ENCODE measurements around the gene SLC25A22. TPM values are rescaled to one million over a fixed set of nuclear protein-coding genes. Genes with fewer than 3 reads are reported as not detected.

SLC25A22 gene
- total and polyA plus RNA-seq, 9 of the 15 experiments (the other 6 are each of a cell fraction or from before 2014, with no cell fraction given), result 0.41 to 55.4 (median 11.4) TPM

GRCh38 chr11:761526-762108 lies 36.5 kb downstream of the SLC25A22 start:
- POLR2A ChIA-PET, result interaction anchor here (0.6 to 10.4 kb wide), 9 partner anchors 9 to 213 kb away, joined by 3 to 88 read pairs (median 4); partner anchors contain the start of genes DEAF1, TALDO1 and TMEM80
- Histone ChIP-seq H3K79me2 (ENCODE audit: control insufficient read depth, insufficient read depth, low read length) (peaks cover 15% of the 10 kb centered on the region), H3K9ac (ENCODE audit: insufficient read depth in 1 of 2, low read depth in 2 of 2, low read length in 2 of 2) (no peak overlapping the region), H3K4me2 (ENCODE audit: insufficient read depth, low read length) (no peak overlapping the region), H3K9me1 (ENCODE audit: control insufficient read depth, insufficient read depth, low read length) (peaks cover 8% of the 10 kb centered on the region), H3K9me3 (replicated peaks; ENCODE audit: control insufficient read depth, insufficient read depth, low read depth, low read length) (no peaks in the 10 kb centered on the region), H2AFZ (ENCODE audit: low read depth, low read length) (no peak overlapping the region), H3K4me1 (replicated peaks in 1 of 2; ENCODE audit: control insufficient read depth in 2 of 2, insufficient read depth in 2 of 2, low read length in 2 of 2) (peaks cover 8 to 30% of the 10 kb centered on the region in 2 experiments; a peak in 4 of 5 replicates), H4K20me1 (replicated peaks; ENCODE audit: control insufficient read depth, insufficient read depth, low read length) (peaks cover 36% of the 10 kb centered on the region), H3K4me3 (no peak overlapping the region), H3K27me3 (ENCODE audit: control insufficient read depth in 2 of 2, insufficient read depth in 2 of 2, low read length in 2 of 2) (no peaks in the 10 kb centered on the region), H3K36me3 (ENCODE audit: control insufficient read depth, insufficient read depth, low read length) (peaks cover 97% of the 10 kb centered on the region), H3K27ac (ENCODE audit: extremely low read depth, low read depth, low read length) (no peak overlapping the region)
- intact Hi-C loops (cut with micrococcal nuclease), result no loop called here
- no peak for DNase-seq (ENCODE audit: extremely low read depth in 1 of 4, low spot score in 3 of 4)
- TF ChIP-seq POLR2A (conservative IDR thresholded peaks at IDR 0.05) (0 out of 2 replicates have a peak, but pooled peaks have one; percentile 53), MAZ (CRISPR knock-in tag; conservative IDR thresholded peaks at IDR 0.05 in 1 of 2, IDR thresholded peaks at IDR 0.05 in 1 of 2) (no peak), POLR2B (IDR thresholded peaks at IDR 0.05; ENCODE audit: low read depth, partially characterized antibody) (peak; percentile 32)
- no TSS peak for BruUV-seq (replicated peaks)
- ATAC-seq, result 0 out of 3 replicates have a peak, but pooled peaks have one; percentile 4
- WGBS (ENCODE audit: insufficient coverage, low coverage, missing lambda C conversion rate), result 60% methylated on average over 6 of the region's 8 CpGs
- CTCF ChIA-PET (ENCODE audit: low intra/inter-chr PET ratio), result no interaction called here
- in situ Hi-C loops (cut with MboI), result no loop called here
- peak; percentile 78 for FAIRE-seq

GRCh38 chr11:760236-760635 lies 37.8 kb downstream of the SLC25A22 start:
- ATAC-seq (no peak), FAIRE-seq (no peak), DNase-seq (ENCODE audit: extremely low read depth in 1 of 4, low spot score in 3 of 4) (no peak)
- H3K36me3 ChIP-seq (ENCODE audit: control insufficient read depth, insufficient read depth, low read length), result peaks cover 97% of the 10 kb centered on the region
- H3K27ac ChIP-seq (ENCODE audit: extremely low read depth, low read depth, low read length), result no peak overlapping the region
- H4K20me1 ChIP-seq (replicated peaks; ENCODE audit: control insufficient read depth, insufficient read depth, low read length), result peaks cover 41% of the 10 kb centered on the region
- H3K27me3 ChIP-seq (ENCODE audit: control insufficient read depth in 2 of 2, insufficient read depth in 2 of 2, low read length in 2 of 2), result no peaks in the 10 kb centered on the region
- no peaks in the 10 kb centered on the region for H3K9me3 ChIP-seq (replicated peaks; ENCODE audit: control insufficient read depth, insufficient read depth, low read depth, low read length)
- intact Hi-C loops (cut with micrococcal nuclease) (no loop called here), in situ Hi-C loops (cut with MboI) (no loop called here)
- ChIA-PET CTCF (ENCODE audit: low intra/inter-chr PET ratio) (no interaction called here), POLR2A (interaction anchor here (0.6 to 10.4 kb wide), 5 partner anchors 8 to 319 kb away, joined by 3 to 88 read pairs (median 4); partner anchors contain the start of genes PNPLA2 and TALDO1)
- peaks cover 13% of the 10 kb centered on the region for H3K9me1 ChIP-seq (ENCODE audit: control insufficient read depth, insufficient read depth, low read length)
- no peak overlapping the region for H3K4me2 ChIP-seq (ENCODE audit: insufficient read depth, low read length)
- no peak overlapping the region for H2AFZ ChIP-seq (ENCODE audit: low read depth, low read length)
- peaks cover 28% of the 10 kb centered on the region for H3K79me2 ChIP-seq (ENCODE audit: control insufficient read depth, insufficient read depth, low read length)
- BruUV-seq (replicated peaks), result TSS peak; percentile 29
- H3K4me3 ChIP-seq, result no peak overlapping the region
- peak overlapping the region in 1 of 2 experiments; percentile 68; a peak in 1 of 4 replicates for H3K9ac ChIP-seq (ENCODE audit: insufficient read depth in 1 of 2, low read depth in 2 of 2, low read length in 2 of 2)
- H3K4me1 ChIP-seq (replicated peaks in 1 of 2; ENCODE audit: control insufficient read depth in 2 of 2, insufficient read depth in 2 of 2, low read length in 2 of 2), result peaks cover 8 to 28% of the 10 kb centered on the region in 2 experiments; a peak in 4 of 5 replicates
- TF ChIP-seq ATF6 (CRISPR knock-in tag; IDR thresholded peaks at IDR 0.05) (no peak), ZC3H4 (CRISPR knock-in tag; IDR thresholded peaks at IDR 0.05; ENCODE audit: borderline replicate concordance) (no peak), ZNF354B (CRISPR knock-in tag; IDR thresholded peaks at IDR 0.05) (no peak), ZNF764 (CRISPR knock-in tag; IDR thresholded peaks at IDR 0.05; ENCODE audit: low read depth) (no peak), TAF9B (IDR thresholded peaks at IDR 0.05; ENCODE audit: partially characterized antibody) (no peak), ZNF121 (CRISPR knock-in tag; conservative IDR thresholded peaks at IDR 0.05) (no peak), NUFIP1 (IDR thresholded peaks at IDR 0.05; ENCODE audit: partially characterized antibody) (no peak)
- TF ChIP-seq, protein P1, sequence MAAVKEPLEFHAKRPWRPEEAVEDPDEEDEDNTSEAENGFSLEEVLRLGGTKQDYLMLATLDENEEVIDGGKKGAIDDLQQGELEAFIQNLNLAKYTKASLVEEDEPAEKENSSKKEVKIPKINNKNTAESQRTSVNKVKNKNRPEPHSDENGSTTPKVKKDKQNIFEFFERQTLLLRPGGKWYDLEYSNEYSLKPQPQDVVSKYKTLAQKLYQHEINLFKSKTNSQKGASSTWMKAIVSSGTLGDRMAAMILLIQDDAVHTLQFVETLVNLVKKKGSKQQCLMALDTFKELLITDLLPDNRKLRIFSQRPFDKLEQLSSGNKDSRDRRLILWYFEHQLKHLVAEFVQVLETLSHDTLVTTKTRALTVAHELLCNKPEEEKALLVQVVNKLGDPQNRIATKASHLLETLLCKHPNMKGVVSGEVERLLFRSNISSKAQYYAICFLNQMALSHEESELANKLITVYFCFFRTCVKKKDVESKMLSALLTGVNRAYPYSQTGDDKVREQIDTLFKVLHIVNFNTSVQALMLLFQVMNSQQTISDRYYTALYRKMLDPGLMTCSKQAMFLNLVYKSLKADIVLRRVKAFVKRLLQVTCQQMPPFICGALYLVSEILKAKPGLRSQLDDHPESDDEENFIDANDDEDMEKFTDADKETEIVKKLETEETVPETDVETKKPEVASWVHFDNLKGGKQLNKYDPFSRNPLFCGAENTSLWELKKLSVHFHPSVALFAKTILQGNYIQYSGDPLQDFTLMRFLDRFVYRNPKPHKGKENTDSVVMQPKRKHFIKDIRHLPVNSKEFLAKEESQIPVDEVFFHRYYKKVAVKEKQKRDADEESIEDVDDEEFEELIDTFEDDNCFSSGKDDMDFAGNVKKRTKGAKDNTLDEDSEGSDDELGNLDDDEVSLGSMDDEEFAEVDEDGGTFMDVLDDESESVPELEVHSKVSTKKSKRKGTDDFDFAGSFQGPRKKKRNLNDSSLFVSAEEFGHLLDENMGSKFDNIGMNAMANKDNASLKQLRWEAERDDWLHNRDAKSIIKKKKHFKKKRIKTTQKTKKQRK (IDR thresholded peaks at IDR 0.05; ENCODE audit: borderline replicate concordance, low read depth, low read length), result no peak

All from K562 (cell line).